ENCODE measurements around the gene ARHGEF6. TPM values are rescaled to one million over a fixed set of nuclear protein-coding genes. Genes with fewer than 3 reads are reported as not detected.

The ARHGEF6 gene
- total RNA-seq, 1 donor from 2014 or later, result 16.5 TPM

DNA sequence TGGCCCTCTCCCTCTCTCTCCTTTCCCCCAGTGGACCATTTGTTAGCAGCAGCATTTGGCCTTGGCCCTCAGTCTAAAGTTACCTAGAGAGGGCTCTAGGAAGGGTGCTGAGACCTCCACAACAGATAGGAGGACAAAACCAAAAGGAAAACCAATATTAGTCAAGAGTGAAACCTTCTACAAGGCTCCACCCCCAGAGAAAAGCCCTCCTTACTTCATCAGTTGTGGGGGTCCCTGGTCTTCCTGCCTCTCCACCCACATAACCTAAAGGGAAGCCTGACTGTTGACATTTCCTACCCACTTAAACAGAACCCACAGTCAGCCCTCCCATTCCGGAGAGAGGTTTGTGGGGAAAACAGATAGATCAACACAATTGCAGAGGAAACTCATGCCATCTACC is 137.5 kb downstream of the ARHGEF6 start:
- no peak for DNase-seq

DNA sequence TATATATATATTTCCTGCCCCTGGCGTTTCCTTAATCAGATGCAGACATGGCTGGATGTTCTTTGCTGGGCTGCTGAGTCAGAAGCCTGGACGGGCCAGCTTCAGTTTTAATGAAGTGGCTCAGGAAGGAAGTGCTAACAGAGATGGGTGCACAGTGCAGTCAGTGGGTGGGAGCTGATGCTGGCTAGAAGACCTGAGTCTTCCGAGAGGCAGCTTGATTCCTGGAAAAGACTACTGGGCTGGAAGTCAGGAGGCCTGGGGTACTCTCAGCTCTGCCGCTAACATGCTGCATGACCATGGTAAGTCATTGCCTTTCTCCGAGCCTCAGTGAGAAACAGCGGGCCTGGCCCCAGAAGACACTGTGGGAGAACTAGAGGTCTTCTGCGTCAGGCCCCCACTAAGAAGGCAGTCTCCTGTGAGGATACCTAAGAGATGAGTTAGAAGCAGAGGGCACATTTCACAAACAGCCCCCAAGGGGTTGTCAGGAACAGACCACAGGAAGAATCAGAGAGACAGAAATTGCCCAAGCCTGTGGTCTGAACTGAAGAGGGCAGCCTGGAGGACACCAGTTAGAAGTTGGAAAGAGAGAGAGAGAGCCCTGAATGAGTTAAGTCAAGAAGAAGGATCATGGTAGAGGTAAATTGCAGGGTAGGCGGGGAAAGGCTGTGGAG is 141.1 kb downstream of the ARHGEF6 start:
- no peak for DNase-seq

DNA sequence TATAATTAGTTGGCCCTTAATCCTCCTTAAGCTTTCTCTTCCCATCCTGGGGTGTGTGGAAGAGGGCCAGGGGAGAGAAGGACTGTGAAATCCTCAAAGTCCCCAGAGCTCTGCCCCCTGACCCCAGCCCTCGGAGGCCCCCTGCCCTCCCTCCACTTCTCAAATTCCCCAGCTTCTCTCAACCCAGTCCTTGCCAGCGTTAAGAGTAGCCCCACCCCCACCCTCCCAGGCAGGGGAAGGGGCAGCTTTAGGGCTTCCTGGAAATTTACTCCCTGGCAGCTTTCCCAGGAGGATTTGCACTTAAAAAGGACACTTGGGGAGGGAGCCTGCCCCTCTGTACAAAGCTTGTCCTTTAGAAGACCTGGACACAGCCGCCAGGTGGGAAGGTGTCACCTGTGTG is 144.6 kb downstream of the ARHGEF6 start:
- DNase-seq, result no peak

DNA sequence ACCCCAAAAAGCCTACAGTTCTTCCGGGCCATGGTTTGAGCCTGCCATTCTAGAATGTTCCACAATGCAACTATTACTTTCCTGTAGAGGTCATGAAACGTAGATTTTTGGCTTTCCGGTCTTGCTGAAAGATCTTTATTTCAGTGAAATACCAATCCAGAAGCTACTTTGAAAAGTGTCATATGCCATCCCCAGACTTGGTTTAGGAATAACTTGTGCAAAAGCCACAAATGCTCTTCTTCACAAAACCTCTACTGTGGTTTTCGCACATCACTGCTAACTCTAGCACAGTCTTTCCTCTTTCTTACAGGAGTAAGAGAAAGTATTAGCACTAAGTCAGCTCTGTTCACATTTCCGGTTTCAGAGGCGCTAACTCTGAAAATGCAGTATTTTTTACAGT is 145.5 kb downstream of the ARHGEF6 start:
- DNase-seq, result no peak

DNA sequence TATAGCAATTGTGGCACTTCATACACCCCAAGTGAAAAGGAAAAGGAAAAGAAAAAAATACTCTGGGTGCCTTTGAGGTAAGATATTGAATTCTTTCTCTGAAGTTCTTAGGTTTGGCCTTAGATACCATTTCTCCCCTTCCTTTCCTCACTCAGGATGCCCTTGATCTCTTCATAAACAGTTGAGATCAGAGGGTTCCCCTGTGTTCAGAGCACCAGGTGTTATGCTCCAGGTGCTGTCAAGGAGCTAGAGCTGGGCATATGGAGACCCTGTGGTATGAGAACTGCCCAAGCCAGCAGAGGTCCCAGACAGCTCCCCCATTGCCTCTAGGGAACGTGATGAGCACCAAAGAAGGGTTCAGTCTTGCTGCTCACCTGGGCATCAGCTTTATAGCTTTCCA is 149.9 kb downstream of the ARHGEF6 start:
- DNase-seq, result no peak

DNA sequence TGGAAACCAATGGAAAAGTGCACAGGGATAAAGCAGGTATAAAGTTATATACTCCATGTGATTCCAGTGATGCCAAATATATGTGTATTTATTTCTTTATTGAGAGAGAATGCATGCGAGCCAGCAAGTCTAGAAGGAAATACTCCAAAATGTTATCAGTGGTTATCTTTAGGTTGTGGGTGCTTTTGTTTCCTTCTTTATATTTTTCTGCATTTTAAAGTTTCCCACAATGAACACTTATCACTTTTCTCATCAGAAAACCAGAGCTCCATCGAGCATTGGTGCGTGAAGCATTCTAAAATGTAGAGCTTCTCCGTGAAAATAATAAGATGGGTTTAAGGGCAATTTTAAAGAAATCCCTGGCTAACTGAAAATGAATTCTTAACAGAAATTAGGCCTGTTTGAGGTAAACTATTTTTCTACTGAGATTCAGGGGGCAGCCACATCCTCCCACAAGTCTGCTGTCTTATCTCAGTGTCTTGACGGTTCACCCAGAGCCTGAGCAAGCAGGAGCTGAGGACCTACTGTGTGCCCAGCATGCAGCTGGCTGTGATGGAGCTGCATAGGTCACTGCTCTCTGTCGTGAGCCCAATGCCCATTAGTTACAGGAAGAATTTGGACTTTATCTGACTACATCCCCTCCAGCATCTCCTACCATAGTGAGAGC is 151.5 kb downstream of the ARHGEF6 start:
- no peak for DNase-seq

DNA sequence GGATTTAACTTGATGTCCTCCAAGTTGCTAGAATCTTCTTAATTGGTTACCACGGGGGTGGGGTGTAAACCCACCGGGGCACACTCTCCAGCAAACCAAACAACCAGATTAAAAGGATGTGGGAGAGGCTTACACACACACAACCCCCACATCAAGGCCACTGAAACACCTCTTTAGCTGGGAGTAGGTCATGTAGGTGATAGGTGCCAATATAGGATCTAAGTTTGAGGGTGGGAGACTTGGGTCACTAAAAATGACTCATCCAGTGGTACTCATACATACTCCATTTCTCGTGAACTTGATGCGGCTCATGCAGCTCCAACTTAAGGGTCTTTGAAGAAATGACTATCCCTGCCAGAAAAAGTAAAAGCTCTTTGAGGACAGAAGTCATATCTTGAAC is 153.3 kb downstream of the ARHGEF6 start:
- DNase-seq, result no peak

DNA sequence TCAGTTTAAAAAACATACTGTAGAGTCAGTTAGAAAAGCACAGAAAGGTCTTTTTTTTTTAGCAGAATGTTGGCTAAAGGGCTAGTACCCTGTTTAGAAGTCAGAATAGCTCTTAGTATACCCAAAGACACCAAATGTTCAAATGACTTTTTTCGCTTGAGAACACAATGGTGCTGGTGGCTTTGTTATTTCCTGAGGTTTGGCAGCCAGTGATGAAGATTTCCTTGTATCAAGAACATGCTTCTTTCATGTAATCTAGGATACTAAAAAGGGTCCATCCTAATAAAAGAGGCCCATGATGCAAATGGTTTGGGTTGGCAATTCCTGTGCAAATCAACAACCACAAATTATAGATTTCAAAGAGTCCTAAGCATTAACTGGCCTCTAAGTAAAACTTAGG is 153.8 kb downstream of the ARHGEF6 start:
- DNase-seq, result no peak

DNA sequence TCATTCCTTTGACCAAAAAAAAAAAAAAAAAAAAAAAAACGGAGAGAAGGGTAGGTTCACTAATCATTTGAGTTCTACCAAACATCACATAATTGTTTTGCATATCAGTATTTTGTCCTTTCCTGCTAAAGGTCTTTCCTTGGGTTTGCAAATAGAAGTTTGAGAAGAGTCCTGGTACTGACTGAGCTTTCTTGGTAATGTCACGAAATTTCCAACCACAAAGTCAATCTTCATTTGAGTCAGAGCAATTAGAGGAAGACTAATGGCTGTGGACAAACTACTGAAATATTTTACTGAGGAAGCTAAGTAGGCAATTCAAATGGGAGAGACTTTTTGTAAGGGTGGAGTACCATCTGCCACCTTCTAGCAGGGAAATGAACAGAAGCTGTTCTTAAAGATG is 154.5 kb downstream of the ARHGEF6 start:
- DNase-seq, result no peak

DNA sequence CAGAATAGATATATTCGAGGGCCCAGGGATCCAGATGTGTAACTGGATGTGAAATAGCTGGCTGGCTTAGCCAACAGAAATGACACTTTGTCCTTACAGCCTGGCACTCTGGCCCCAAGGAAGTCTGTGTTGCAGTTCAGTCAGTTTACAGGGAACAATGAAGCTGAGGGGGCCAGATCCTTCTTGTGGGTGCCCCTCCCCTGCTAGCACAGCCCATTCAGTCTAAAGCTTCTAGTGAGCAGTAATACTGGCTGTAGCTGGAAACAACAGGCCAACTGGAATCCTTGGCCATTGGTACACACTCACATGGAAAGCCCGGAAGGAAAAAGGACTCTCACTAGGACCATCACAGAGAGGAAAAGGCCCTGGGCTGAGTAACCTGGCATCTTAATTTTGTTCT is 155.5 kb downstream of the ARHGEF6 start:
- DNase-seq, result no peak

DNA sequence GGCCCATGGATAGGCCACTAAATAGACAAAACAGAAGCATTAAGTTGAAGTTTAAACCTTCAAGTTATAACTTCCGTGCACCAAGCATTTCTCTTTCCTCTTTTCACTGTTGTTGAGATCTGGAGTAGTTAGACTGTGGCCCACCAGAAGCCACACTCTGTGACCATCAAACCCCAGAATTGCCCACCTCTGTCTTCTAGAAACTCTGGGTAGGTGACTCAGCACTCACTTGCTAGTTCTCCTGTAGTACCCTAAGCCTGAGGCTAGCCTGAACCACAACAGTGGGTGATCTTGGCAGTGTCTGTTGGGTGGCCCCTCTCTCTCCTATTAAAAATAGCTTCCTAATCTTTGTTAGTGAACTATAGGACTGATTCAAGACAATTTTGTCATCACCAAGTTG is 157.3 kb downstream of the ARHGEF6 start:
- DNase-seq, result no peak

DNA sequence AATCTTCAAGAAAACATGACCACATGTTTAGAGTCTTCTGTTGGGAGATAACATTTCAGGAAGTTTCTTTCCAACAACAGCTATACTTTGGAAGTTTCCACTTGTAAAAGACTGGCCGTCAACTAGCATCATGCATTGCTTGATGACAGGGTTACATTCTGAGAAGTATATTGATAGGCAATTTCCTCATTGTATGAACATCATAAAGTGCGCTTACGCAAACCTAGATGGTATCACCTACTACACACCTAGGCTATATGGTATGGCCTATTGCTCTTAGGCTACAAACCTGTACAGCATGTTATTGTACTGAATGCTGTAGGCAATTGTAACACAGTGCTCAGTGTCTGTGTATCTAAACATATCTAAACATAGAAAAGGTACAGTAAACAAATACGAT is 158.2 kb downstream of the ARHGEF6 start:
- DNase-seq, result no peak

DNA sequence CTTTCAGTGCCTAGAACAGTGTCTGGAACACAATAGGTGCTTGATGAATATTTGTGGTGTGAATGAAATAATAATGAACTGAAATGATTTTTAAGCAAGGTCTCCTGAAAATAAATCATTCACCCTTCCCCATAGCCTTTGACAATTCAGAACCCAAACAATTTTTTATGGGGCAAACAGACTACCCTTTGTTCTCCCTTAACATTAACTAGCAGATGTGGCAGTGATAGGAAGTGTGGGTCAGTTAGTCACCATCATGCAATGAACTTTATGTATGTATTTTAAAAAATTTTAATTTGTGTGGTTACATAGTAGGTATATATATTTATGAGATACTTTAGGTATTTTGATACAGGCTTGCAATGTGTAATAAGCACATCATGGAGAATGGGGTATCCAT is 160.0 kb downstream of the ARHGEF6 start:
- no peak for DNase-seq

DNA sequence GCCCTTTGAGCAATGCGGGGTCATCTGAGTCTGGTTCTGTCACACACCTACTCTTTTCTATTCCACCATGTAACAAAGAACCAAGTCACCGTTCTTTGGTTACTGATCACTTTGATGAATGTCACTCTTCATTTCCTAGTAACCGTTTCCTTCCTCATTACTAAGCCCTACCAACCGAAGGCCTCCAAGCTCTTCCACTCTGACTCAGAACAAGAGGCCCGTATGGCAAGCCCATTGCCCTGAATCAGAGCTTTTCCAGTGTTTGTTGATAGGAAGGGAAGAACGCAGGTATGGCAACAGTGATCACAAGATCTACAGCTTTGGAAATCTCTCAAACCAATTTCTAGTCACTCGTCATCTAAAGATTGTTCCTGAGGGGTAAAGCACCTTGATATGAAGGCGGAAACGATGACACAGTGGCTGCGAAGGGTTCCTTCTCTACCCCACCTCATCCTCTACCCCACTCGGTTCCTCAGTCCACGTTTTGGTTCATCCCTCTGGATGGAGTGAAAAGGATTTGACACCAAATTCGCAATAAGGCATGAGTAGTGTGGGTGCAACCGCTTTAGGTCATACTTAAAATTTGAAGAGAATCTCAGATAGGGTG is 160.7 kb downstream of the ARHGEF6 start:
- DNase-seq, result no peak

DNA sequence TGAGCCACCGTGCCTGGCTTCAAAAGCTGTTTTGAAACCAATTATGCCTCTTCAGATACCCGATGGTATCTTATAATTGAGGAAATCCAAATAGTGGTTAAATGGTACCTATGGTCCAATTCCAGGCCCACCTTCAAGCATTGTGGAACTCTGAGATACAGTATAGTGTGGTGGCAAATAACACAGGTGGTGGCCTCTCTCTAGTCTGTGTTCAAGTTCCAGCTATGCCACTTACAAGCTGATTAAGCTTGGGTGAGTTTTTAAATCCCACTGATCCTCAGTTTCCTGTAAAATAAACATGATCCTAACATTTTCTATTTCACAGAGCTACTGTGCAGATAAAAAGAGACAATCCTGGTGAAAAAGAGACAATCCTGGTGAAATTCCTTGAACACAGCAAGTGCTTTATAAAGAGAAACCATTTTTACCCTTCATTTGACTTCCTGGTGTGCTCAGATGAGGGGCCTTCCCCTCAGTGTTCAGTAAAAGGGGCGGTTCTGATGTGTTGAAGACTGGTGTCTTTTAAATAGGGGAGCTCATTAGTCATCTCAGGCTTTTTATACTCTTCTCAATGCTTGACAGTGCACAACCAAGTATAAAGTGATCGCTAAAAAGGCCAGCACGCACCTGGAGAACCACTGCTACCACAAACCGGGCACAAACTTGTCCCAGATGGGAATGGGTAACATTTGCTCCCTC is 163.6 kb downstream of the ARHGEF6 start:
- DNase-seq, result no peak

Other genes with a start within 250 kb of the ARHGEF6 start
- gene VGLL1, start 248.7 kb downstream of the ARHGEF6 start, total RNA-seq, result not detected in 2 replicates
- not detected in 2 replicates for gene CD40LG, start 132.8 kb downstream of the ARHGEF6 start, total RNA-seq
- gene RBMX, start 99.8 kb upstream of the ARHGEF6 start, total RNA-seq, result 200 and 299 TPM in 2 replicates